OCI-LY1 (cell line): ENCODE results near the gene CCHCR1.

Experiments used
- EZH2 ChIP-seq: fragments of 200-600 bp; sonication (generic), shearing (Covaris generic); IDR thresholded peaks from 2 replicates; pipeline ENCODE4 v1.8.0; 2017; ENCODE audit warnings: borderline replicate concordance, mixed run types, mild to moderate bottlenecking, antibody characterized with exemption, low read length, moderate library complexity, mixed read lengths
- TF ChIP-seq, protein P1 (sequence below): fragments of 200-600 bp; sonication (generic), shearing (Covaris generic); IDR thresholded peaks from 2 replicates; pipeline ENCODE4 v1.5.1; 2017; ENCODE audit warnings: mild to moderate bottlenecking, antibody characterized with exemption, low read length, moderate library complexity, mixed read lengths

DNA sequence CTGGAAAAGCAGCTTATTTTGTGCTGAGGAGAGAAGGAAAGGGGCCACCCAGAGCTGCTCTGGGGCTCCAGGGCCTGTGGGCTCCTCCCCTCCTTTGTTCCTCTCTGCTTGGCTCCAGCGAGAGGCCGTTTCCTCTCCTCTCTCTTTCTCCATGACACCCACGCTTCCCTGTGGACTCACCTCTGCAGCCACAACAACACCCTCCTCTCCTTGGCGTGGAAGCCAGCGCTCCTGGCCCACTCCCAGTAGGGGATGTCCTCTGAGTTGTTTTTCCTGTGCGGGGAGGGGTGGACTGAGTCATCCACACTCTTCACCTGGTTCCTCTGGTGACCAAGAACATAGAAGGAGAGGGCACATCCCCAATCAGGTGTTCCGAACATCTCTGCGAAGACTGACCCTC lies 32.4 kb downstream of the CCHCR1 start:
- TF ChIP-seq, protein P1, sequence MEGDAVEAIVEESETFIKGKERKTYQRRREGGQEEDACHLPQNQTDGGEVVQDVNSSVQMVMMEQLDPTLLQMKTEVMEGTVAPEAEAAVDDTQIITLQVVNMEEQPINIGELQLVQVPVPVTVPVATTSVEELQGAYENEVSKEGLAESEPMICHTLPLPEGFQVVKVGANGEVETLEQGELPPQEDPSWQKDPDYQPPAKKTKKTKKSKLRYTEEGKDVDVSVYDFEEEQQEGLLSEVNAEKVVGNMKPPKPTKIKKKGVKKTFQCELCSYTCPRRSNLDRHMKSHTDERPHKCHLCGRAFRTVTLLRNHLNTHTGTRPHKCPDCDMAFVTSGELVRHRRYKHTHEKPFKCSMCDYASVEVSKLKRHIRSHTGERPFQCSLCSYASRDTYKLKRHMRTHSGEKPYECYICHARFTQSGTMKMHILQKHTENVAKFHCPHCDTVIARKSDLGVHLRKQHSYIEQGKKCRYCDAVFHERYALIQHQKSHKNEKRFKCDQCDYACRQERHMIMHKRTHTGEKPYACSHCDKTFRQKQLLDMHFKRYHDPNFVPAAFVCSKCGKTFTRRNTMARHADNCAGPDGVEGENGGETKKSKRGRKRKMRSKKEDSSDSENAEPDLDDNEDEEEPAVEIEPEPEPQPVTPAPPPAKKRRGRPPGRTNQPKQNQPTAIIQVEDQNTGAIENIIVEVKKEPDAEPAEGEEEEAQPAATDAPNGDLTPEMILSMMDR = no peak
- no peak for TF ChIP-seq EZH2
